Right cardiac atrium (tissue), 5 donors: ENCODE data around the gene TOMM34. TPM values are rescaled to one million over a fixed set of nuclear protein-coding genes. Genes with fewer than 3 reads are reported as not detected.
A peak's percentile ranks its signal among the peaks of the same experiment; 100 is the strongest.

Source experiments
- ATAC-seq, 2 donors: fragments of 200-7000 bp; cut with Tn5 transposase; one replicate each; pipeline versions ENCODE4 v1.8.0 to v1.9.1; 2020; ENCODE audit warnings: moderate library complexity in 2 of 2, mild to moderate bottlenecking in 1 of 2
- DNase-seq, 3 donors: peaks; one replicate each; pipeline ENCODE4 v3.0.0-alpha.2; 2020
- H3K27ac ChIP-seq: one replicate; pipeline ENCODE4 v1.5.1; 2013; ENCODE audit warnings: mild to moderate bottlenecking, low read length, control low read depth, moderate library complexity
- H3K27me3 ChIP-seq: one replicate; pipeline ENCODE4 v1.6.1; 2013; ENCODE audit not compliant: control insufficient read depth, insufficient read depth
- H3K4me1 ChIP-seq: one replicate; pipeline ENCODE4 v1.6.1; 2013; ENCODE audit warnings: low read length; ENCODE audit not compliant: control insufficient read depth, insufficient read depth
- H3K4me3 ChIP-seq: one replicate; pipeline ENCODE4 v1.5.1; 2013; ENCODE audit warnings: low read length, control low read depth
- H3K9me3 ChIP-seq: one replicate; pipeline ENCODE4 v1.6.1; 2013; ENCODE audit warnings: low read length; ENCODE audit not compliant: control insufficient read depth
- WGBS: extraction: QIAGEN DNeasy Blood & Tissue Kit; methylation state at CpG from one replicate; pipeline ENCODE4 v1.1.7; 2013; 5-methylcytosine and 5-hydroxymethylcytosine counted together
- intact Hi-C, 4 donors: fragments of 100-400 bp; cut with DNase I; formaldehyde crosslinking; loops; one replicate each; pipeline versions ENCODE4 v1.11.0 to v1.14.0; 2022 to 2023
- long read RNA-seq, 4 donors: library from polyadenylated mRNA; unstranded; transcript quantifications; one replicate each; pipeline ENCODE4 v2.0.0, GENCODE V29; 2020 to 2021
- polyA plus RNA-seq: library from polyadenylated mRNA; stranded (reverse); fragments of 200-250 nt; gene quantifications from one replicate; pipeline ENCODE4 v1.2.3, GENCODE V29; 2013
- total RNA-seq, 4 donors: library from RNA; stranded (reverse); fragmentation: NEBNext Ultra II Directional; extraction: Animal tissue kit (Norgen Biotek cat#: 25700); gene quantifications; one replicate each; pipeline ENCODE4 v1.2.1, GENCODE V29; 2021
- donor health status: healthy with polysubstance abuse.
- donor health status: DM: no; HTN: yes; CAD: no.
- donor health status: DM: no; HTN: no; CAD: no.
- donor health status: DM: no; HTN: yes; CAD: no; lungs with severe emphysema.
- donor health status: DM: yes; HTN: yes; CAD: no.

Gene TOMM34
- total RNA-seq (10 to 100 TPM; 12.1 to 16.8 (median 13.7) TPM), polyA plus RNA-seq (11.1 TPM)
- long read RNA-seq, donor 1, transcript TOMM34-201 (7 exons, 2,062 nt), result major isoform, 38 of 42 reads
- long read RNA-seq, donor 1, partial matches to known transcripts, result 1 of 42 reads
- long read RNA-seq, donor 1, other reads (novel, unspliced or antisense), result 3 of 42 reads
- long read RNA-seq, donor 2, transcript TOMM34-201 (7 exons, 2,062 nt), result major isoform, 18 of 23 reads
- long read RNA-seq, donor 2, partial matches to known transcripts, result 1 of 23 reads
- long read RNA-seq, donor 2, other reads (novel, unspliced or antisense), result 4 of 23 reads
- long read RNA-seq, donor 3, transcript TOMM34-201 (7 exons, 2,062 nt), result major isoform, 99 of 107 reads
- long read RNA-seq, donor 3, partial matches to known transcripts, result 2 of 107 reads
- long read RNA-seq, donor 3, other reads (novel, unspliced or antisense), result 6 of 107 reads
- long read RNA-seq, donor 4, transcript TOMM34-201 (7 exons, 2,062 nt), result major isoform, 18 of 24 reads
- long read RNA-seq, donor 4, partial matches to known transcripts, result 1 of 24 reads
- long read RNA-seq, donor 4, other reads (novel, unspliced or antisense), result 5 of 24 reads

GRCh38 chr20:44960103-44960852, at the start of gene TOMM34:
TOMM34 (minus strand) TSS chr20:44960397; CDS start chr20:44960333, 64 bp downstream.
- Histone ChIP-seq H3K4me3 (peak within 1 kb of the TSS; percentile 92), H3K27me3 (no peaks in the 10 kb centered on the region), H3K4me1 (peaks cover 1% of the 10 kb centered on the region), H3K27ac (no peak within 1 kb of the TSS), H3K9me3 (no peaks in the 10 kb centered on the region)
- DNase-seq, result peak; percentile 97 to 99 (median 98)
- WGBS, result under 1% methylated on average over 60 of the region's 60 CpGs
- ATAC-seq, result peak; percentile 98 to 99
- intact Hi-C loops, result no loop called here

- Histone ChIP-seq H3K4me3 (no peak overlapping the region), H3K9me3 (no peaks in the 10 kb centered on the region), H3K27ac (no peak overlapping the region), H3K4me1 (no peaks in the 10 kb centered on the region), H3K27me3 (no peaks in the 10 kb centered on the region)
- DNase-seq (no peak), ATAC-seq (no peak)
- intact Hi-C loops, result loop anchor here in 2 of 4 donors (10.0 kb wide), 2 partner anchors 86 to 286 kb away; no protein-coding TSS in a partner anchor
These were observed 48.4 kb upstream of the TOMM34 start for GRCh38 chr20:45008521-45009049.

GRCh38 chr20:44997668-44998067, 37.5 kb upstream of the TOMM34 start:
- Histone ChIP-seq H3K27me3 (no peaks in the 10 kb centered on the region), H3K27ac (no peak overlapping the region), H3K4me3 (no peak overlapping the region), H3K4me1 (no peaks in the 10 kb centered on the region), H3K9me3 (no peaks in the 10 kb centered on the region)
- intact Hi-C loops, result no loop called here
- ATAC-seq (no peak), DNase-seq (no peak)
- 95% methylated on average over 5 of the region's 5 CpGs for WGBS

- 98% methylated on average over 6 of the region's 6 CpGs for WGBS
- H3K4me1 ChIP-seq, result no peaks in the 10 kb centered on the region
- no peak overlapping the region for H3K27ac ChIP-seq
- no peak for DNase-seq
- intact Hi-C loops, result no loop called here
- no peak for ATAC-seq
- H3K27me3 ChIP-seq, result no peaks in the 10 kb centered on the region
- H3K4me3 ChIP-seq, result no peak overlapping the region
- H3K9me3 ChIP-seq, result no peaks in the 10 kb centered on the region
These were observed 37.0 kb upstream of the TOMM34 start for GRCh38 chr20:44997171-44997570.

GRCh38 chr20:44993343-44993742, 33.1 kb upstream of the TOMM34 start:
- intact Hi-C loops, result no loop called here
- Histone ChIP-seq H3K27me3 (no peaks in the 10 kb centered on the region), H3K4me1 (no peaks in the 10 kb centered on the region), H3K9me3 (no peaks in the 10 kb centered on the region), H3K27ac (no peak overlapping the region), H3K4me3 (no peak overlapping the region)
- peak in 1 of 2 donors; percentile 70 for ATAC-seq
- no peak for DNase-seq
- 69% methylated on average over 3 of the region's 3 CpGs for WGBS

- ATAC-seq, result peak in 1 of 2 donors; percentile 11
- intact Hi-C loops, result no loop called here
- peak overlapping the region; percentile 34 for H3K4me3 ChIP-seq
These were observed 30.8 kb upstream of the TOMM34 start for GRCh38 chr20:44990957-44991356.

GRCh38 chr20:44990425-44990824, 30.2 kb upstream of the TOMM34 start:
- Histone ChIP-seq H3K9me3 (no peaks in the 10 kb centered on the region), H3K4me3 (no peak overlapping the region), H3K27me3 (no peaks in the 10 kb centered on the region), H3K4me1 (no peaks in the 10 kb centered on the region), H3K27ac (peak overlapping the region; percentile 2)
- ATAC-seq, result peak; percentile 46 to 48
- WGBS, result 57% methylated on average over 3 of the region's 3 CpGs
- DNase-seq, result peak in 1 of 3 donors; percentile 36
- intact Hi-C loops, result no loop called here

More at GRCh38 chr20:44990957-44991356, 30.8 kb upstream of the TOMM34 start:
- Histone ChIP-seq H3K27ac (no peak overlapping the region), H3K27me3 (no peaks in the 10 kb centered on the region), H3K4me1 (no peaks in the 10 kb centered on the region), H3K9me3 (no peaks in the 10 kb centered on the region)
- DNase-seq, result no peak

GRCh38 chr20:44988631-44989171, 28.5 kb upstream of the TOMM34 start:
- ATAC-seq (no peak), DNase-seq (no peak)
- Histone ChIP-seq H3K4me1 (no peaks in the 10 kb centered on the region), H3K27ac (no peak overlapping the region), H3K27me3 (no peaks in the 10 kb centered on the region), H3K9me3 (no peaks in the 10 kb centered on the region), H3K4me3 (no peak overlapping the region)
- 96% methylated on average over 1 of the region's 1 CpG for WGBS
- intact Hi-C loops, result no loop called here

- DNase-seq, result no peak
- no peaks in the 10 kb centered on the region for H3K4me1 ChIP-seq
- H3K4me3 ChIP-seq, result no peak overlapping the region
- WGBS, result 96% methylated on average over 7 of the region's 7 CpGs
- intact Hi-C loops, result no loop called here
- H3K27me3 ChIP-seq, result no peaks in the 10 kb centered on the region
- H3K9me3 ChIP-seq, result no peaks in the 10 kb centered on the region
- no peak for ATAC-seq
- no peak overlapping the region for H3K27ac ChIP-seq
These were observed 23.0 kb upstream of the TOMM34 start for GRCh38 chr20:44983093-44983674.

- no peak for DNase-seq
- no peak overlapping the region for H3K27ac ChIP-seq
- H3K4me3 ChIP-seq, result no peak overlapping the region
- ATAC-seq, result no peak
- no peaks in the 10 kb centered on the region for H3K4me1 ChIP-seq
- H3K9me3 ChIP-seq, result no peaks in the 10 kb centered on the region
- no peaks in the 10 kb centered on the region for H3K27me3 ChIP-seq
- 93% methylated on average over 8 of the region's 8 CpGs for WGBS
- intact Hi-C loops, result no loop called here
These were observed 21.7 kb upstream of the TOMM34 start for GRCh38 chr20:44981736-44982406.
